Testis (tissue), 3 donors: ENCODE results near the gene SIK3. TPM values are rescaled to one million over a fixed set of nuclear protein-coding genes. Genes with fewer than 3 reads are reported as not detected.

ENCODE experiments used
- DNase-seq: peaks from one replicate; pipeline ENCODE4 v3.0.0-alpha.2; 2019
- H3K27ac ChIP-seq, 2 donors: fragments of 200-600 bp; sonication (generic); one replicate each; pipeline ENCODE4 v1.5.1; 2019
- H3K27me3 ChIP-seq: fragments of 200-600 bp; sonication (generic); one replicate; pipeline ENCODE4 v1.5.1; 2019
- H3K36me3 ChIP-seq: fragments of 200-600 bp; sonication (generic); one replicate; pipeline ENCODE4 v1.5.1; 2017; ENCODE audit warnings: low read depth; ENCODE audit errors: missing control alignments
- H3K4me1 ChIP-seq: fragments of 200-600 bp; sonication (generic); one replicate; pipeline ENCODE4 v1.5.1; 2019
- H3K4me3 ChIP-seq, 2 donors: fragments of 200-600 bp; sonication (generic); one replicate each; pipeline ENCODE4 v1.5.1; 2017 to 2019
- H3K9me3 ChIP-seq: fragments of 200-600 bp; sonication (generic); one replicate; pipeline ENCODE4 v1.5.1; 2017
- POLR2A ChIP-seq: fragments of 450-650 bp; IDR thresholded peaks from one replicate; pipeline ENCODE4 v1.6.1; 2017; ENCODE audit warnings: antibody characterized with exemption, mild to moderate bottlenecking, moderate library complexity
- WGBS, 2 donors: methylation state at CpG; one replicate each; pipeline ENCODE4 v1.1.5; 2018; 5-methylcytosine and 5-hydroxymethylcytosine counted together
- intact Hi-C: fragments of 100-400 bp; cut with DNase I; formaldehyde crosslinking; loops from one replicate; pipeline ENCODE4 v1.15.1; 2023; ENCODE audit warnings: low total_unique reads
- polyA plus RNA-seq: library from polyadenylated mRNA; stranded (reverse); fragments of 350-450 nt; fragmentation: Illumina TruSeq; extraction: RNeasy Lipid Tissue Mini Kit (QIAGEN cat#74804); gene quantifications from one replicate; pipeline ENCODE4 v1.2.3, GENCODE V29; 2014; ENCODE audit warnings: low read depth, low replicate concordance; ENCODE audit not compliant: insufficient read depth
- total RNA-seq, 2 donors: library from RNA; depleted of rRNA; stranded (reverse); fragments of >200 nt; gene quantifications; one replicate each; pipeline ENCODE4 v1.2.3, GENCODE V29; 2016
- TF ChIP-seq, protein P1 (sequence below), 3 experiments: fragments of 450-650 bp in 2 of 3; fragments of 200-600 bp in 1 of 3; sonication (generic) in 1 of 3; IDR thresholded peaks; one replicate each; pipeline ENCODE4 v1.5.1; 2016 to 2019; ENCODE audit warnings: antibody characterized with exemption in 3 of 3, mild to moderate bottlenecking in 2 of 3, moderate library complexity in 1 of 3

The SIK3 gene
- total and polyA plus RNA-seq, 3 donors from 2014 or later: 112 to 125 (median 123) TPM

DNA sequence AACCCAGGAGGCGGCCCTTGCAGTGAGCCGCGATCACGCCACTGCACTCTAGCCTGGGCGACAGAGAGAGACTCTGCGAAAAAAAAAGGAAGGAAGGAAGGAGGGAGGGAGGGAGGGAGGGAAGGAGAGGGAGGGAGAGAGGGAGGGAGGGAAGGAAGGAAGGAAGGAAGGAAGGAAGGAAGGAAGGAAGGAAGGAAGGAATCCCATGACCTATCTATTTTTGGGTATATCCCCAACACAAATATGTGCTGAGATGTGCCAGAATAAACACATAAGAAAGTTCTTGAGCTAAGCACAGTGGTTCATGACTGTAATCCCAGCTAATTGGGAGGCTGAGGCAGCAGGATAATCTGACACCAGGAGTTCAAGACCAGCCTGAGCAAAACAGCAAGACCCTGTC is 82.0 kb downstream of the SIK3 start:
- no peak for DNase-seq
- no peaks in the 10 kb centered on the region for H3K36me3 ChIP-seq
- intact Hi-C loops: no loop called here
- H3K9me3 ChIP-seq: no peaks in the 10 kb centered on the region
- 93 to 94% methylated on average over 5 to 6 of the region's 6 CpGs for WGBS, 2 donors
- no peaks in the 10 kb centered on the region for H3K27me3 ChIP-seq
- TF ChIP-seq, protein P1, sequence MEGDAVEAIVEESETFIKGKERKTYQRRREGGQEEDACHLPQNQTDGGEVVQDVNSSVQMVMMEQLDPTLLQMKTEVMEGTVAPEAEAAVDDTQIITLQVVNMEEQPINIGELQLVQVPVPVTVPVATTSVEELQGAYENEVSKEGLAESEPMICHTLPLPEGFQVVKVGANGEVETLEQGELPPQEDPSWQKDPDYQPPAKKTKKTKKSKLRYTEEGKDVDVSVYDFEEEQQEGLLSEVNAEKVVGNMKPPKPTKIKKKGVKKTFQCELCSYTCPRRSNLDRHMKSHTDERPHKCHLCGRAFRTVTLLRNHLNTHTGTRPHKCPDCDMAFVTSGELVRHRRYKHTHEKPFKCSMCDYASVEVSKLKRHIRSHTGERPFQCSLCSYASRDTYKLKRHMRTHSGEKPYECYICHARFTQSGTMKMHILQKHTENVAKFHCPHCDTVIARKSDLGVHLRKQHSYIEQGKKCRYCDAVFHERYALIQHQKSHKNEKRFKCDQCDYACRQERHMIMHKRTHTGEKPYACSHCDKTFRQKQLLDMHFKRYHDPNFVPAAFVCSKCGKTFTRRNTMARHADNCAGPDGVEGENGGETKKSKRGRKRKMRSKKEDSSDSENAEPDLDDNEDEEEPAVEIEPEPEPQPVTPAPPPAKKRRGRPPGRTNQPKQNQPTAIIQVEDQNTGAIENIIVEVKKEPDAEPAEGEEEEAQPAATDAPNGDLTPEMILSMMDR (IDR thresholded peaks at IDR 0.05): no peak
- no peak for TF ChIP-seq POLR2A
- no peak overlapping the region for H3K27ac ChIP-seq
- H3K4me3 ChIP-seq: no peak overlapping the region
- H3K4me1 ChIP-seq: peaks cover 5% of the 10 kb centered on the region

DNA sequence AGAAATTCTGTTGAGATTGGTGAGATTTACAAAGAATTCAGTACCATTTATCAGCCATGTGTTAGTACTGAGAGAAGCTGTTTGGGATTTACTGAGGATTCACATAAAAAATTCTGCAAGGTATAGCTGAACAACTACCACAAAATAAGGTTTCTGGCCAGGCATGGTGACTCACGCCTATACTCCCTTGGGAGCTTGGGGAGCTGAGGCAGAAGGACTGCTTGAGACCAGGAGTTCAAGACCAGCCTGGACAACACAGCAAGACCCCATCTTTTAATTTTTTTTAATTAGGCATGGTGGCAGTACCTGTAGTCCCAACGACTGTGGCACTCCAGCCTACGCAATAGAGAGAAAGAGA is 86.7 kb downstream of the SIK3 start:
- Histone ChIP-seq H3K4me1 (no peaks in the 10 kb centered on the region), H3K27me3 (no peaks in the 10 kb centered on the region), H3K27ac (no peak overlapping the region), H3K9me3 (no peaks in the 10 kb centered on the region), H3K4me3 (no peak overlapping the region), H3K36me3 (no peaks in the 10 kb centered on the region)
- intact Hi-C loops: no loop called here
- WGBS, 2 donors: 90 to 96% methylated on average over 3 of the region's 3 CpGs
- TF ChIP-seq, protein P1 (IDR thresholded peaks at IDR 0.05): no peak
- no peak for TF ChIP-seq POLR2A
- no peak for DNase-seq

DNA sequence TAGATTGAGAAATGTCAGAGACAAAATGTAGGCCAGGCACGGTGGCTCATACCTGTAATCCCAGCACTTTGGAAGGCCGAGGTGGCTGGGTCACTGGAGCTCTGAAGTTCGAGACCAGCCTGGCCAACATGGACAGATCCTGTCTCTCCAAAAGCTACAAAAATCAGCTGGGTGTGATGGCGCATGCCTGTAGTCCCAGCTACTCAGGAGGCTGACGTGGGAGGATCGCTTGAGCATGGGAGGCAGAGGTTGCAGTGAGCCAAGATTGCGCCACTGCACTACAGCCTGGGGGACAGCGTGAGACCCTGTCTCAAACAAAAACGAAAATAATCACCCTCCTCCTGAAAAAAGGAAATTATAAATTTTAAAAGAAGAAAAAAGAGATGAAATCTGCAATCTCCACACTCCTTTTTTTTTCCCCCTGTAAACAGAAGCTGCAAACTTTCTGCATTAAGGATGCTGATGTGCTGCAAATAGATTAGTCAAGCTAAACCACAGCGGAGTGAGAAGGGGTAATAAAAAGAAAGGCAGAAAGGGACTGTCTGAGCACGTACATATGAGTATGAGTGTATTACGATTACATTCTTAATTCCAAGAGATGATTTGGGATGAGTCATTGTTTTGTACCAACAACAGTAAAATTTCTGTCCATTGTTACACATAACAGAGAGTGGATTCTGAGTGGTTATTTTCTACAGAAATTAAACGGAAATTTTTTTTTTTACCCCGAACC is 87.3 kb downstream of the SIK3 start:
- intact Hi-C loops: no loop called here
- peak; percentile 27 for DNase-seq
- Histone ChIP-seq H3K4me3 (no peak overlapping the region), H3K36me3 (no peaks in the 10 kb centered on the region), H3K9me3 (no peaks in the 10 kb centered on the region), H3K4me1 (no peaks in the 10 kb centered on the region), H3K27me3 (no peaks in the 10 kb centered on the region), H3K27ac (no peak overlapping the region)
- WGBS, 2 donors: 86% methylated on average over 14 of the region's 14 CpGs
- TF ChIP-seq, protein P1 (IDR thresholded peaks at IDR 0.05): no peak
- no peak for TF ChIP-seq POLR2A

DNA sequence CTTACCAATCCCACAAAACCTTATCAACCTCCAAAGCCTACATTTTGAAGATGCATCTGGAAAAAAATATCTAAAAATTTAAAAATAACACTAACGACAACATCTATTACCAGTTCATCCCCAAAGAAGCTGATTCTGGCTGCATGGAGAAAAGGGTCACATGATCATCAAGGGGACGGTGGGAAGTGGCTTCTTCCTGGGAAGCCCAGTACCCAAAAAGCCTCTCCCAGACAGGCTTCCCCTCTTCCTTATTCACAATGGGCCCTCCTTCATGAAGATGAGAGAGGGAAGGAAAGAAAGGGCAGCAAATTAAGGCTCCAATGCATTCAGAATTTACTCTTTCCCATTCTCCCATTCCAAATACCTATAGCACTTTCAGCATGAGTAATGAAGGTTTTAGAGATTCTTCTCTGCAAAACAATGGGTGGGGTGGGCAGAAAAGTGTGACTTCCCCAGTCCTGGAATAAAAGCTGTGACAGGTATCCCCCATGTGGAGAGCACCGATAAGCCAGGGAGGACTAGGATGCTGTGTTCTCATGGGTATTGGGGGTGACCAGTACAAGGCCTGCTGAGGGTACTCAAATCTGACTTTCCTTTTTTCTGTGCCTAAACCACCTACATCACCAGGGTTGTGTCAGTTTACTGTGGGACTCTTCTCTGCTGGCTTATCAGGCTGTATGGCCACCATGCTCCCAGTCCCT is 88.2 kb downstream of the SIK3 start:
- Histone ChIP-seq H3K4me1 (no peaks in the 10 kb centered on the region), H3K9me3 (no peaks in the 10 kb centered on the region), H3K27ac (no peak overlapping the region), H3K27me3 (no peaks in the 10 kb centered on the region), H3K4me3 (no peak overlapping the region), H3K36me3 (no peaks in the 10 kb centered on the region)
- no peak for DNase-seq
- TF ChIP-seq POLR2A: no peak
- TF ChIP-seq, protein P1 (IDR thresholded peaks at IDR 0.05): no peak
- 54 to 82% methylated on average over 3 of the region's 3 CpGs for WGBS, 2 donors
- intact Hi-C loops: no loop called here

DNA sequence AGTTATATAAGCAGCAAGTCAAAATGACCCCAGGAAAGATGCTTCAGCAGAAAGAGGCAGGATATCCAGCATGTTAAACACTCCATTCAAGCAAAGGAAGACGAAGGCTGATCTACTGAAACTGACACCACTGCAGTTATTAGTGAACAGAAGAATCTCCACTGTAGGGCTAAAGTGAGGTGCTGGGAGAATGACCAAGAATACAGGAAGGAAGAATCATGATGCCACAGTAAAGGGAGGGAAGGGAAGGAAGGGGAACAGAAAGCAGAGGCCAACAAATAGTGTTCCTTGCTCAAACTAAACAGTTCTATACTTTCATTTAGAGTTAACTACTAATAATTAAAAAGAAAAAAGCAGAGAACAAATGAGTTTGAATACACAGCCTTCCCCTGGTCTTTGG is 92.5 kb downstream of the SIK3 start:
- peaks cover 6% of the 10 kb centered on the region for H3K4me1 ChIP-seq
- no peak for DNase-seq
- 75 to 95% methylated on average over 1 of the region's 1 CpG for WGBS, 2 donors
- no peaks in the 10 kb centered on the region for H3K27me3 ChIP-seq
- H3K27ac ChIP-seq: no peak overlapping the region
- no peaks in the 10 kb centered on the region for H3K9me3 ChIP-seq
- TF ChIP-seq POLR2A: no peak
- TF ChIP-seq, protein P1 (IDR thresholded peaks at IDR 0.05): no peak
- no peak overlapping the region for H3K4me3 ChIP-seq
- no peaks in the 10 kb centered on the region for H3K36me3 ChIP-seq
- intact Hi-C loops: no loop called here
